Measurements from ENCODE around the gene GPR62.
"Not testable (repeated sequence)": the region's sequence is repeated elsewhere in the genome, so short reads cannot be mapped to it uniquely, and the experiment has no call there.

The GPR62 gene

DNA sequence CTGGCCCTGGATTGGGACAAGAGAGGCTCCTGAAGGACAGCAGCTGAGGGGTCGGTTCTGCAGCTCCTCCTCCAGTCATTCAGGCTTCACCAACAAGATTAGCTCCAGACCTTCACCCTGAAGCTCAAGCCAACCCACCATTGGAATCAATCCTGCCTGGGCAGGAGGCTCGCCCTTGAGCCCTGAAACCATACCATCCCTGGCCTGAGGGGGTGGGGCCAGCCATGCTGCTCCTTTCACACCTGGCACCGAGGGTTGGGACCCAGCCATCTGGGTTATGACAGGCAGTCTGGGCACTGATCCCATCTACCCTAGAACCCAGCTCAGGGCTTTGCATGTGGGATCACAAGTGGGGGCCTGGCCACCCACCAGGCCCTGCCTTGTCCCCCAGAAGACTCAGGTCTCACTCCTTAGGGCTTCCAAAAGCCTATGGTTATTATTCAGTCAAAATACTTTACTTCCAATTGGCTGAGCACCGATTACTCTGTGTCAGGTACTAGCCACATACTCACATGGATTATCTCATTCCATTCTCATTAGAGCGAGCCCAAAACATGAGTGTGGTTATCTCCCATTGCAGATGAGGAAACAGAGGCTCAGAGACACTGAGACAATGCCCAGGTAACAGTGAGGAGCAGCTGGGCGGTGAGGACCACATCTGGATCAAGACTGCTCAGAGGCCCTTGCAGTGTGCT is 15.6 kb downstream of the GPR62 start:
- DNase-seq = peak in 1 of 14 donors; percentile 74

DNA sequence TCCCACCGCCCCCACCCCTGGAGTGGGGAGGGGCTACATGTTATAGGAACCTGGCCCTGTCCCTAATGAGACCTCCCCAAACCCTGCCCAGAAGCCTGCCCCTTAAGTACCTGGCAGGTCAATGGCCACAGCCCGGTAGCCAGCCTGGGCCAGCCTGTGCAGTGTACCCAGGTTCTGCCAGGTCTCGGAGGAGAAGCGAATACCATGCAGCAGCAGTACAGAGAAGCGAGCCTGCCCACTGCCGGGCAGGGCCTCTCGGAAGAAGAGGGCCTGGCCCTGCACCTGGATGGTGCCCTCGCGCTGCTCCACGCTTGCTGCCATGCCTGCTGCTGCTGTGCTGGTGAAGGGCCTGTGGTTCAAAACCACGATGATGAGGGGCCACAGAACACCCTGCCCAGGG is 16.2 kb downstream of the GPR62 start:
- DNase-seq = no peak

DNA sequence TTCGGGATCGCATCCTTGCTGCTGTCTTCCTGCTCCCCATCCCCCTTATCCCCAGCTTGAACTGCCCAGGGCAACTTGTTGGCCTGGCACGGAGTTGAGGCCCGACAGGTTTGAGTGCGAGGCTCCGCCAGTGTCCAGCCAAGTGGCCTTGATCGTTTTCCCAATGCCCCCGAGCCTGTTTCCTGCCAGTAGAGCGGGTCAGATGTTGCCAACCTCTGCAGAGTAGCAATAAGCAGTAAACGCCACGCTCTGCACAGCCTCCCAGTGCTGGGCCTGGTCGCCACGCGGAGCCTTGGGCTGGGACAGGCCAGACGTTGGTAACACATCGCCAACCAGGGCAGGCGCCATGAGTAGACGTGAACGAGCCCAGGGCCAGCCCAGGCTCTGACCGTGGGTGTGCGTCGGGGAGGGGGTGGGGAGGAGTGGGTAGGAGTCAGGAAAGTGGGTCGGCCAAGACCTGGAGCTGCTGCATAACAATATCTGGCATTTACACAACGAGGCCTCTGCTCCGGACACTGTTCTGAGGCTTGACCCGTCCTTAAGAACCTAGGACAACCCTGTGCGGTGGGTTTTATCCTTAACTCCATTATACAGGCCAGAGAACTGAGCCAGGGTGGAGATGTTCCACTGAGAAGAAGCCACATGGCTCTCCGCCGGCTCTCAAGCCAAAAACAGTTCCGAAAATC is 19.2 kb downstream of the GPR62 start:
- DNase-seq = peak in 1 of 14 donors; percentile 77

DNA sequence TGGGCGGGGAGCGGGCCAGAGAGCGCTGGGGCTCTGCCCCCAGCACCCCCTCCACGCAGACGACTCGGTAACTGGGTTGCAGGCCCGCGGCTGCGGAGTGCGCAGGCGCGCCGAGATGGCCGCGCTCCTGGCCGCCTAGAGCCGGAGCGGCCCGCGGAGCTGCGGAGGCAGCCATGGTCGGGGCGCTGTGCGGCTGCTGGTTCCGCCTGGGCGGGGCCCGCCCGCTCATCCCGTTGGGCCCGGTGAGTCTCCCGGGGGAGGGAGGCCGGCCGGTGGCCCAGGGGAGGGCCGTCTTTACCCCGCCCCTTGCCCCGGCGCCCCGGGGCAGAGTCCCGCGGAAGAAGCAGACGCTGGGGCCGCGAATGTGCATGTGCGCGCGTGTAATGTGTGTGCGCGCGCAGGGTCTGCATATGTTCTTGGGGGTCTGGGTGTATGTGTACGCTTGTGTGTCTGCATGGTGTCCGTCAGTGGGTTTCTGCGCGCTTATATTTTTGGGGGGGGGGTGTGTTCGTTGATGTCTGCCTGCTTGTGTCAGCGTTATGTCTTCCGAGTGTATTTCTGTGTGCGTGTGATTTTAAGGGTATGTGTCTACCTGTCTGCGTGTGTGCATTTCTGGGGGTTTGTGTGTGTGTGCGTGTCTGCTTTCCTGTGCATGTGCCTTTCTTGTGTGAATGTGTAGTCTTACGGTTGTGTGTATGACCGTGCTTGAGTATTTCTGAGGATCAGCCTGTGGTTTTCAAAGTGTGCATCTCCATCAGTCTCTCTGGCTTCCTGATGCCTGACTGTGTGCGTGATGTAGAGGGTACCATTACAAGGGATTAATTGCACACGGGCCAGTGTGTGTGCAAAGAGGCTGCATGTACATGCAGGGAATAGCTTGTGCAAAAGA is 20.0 kb downstream of the GPR62 start, which contains the start of gene ABHD14A:
Gene ABHD14A (plus strand): TSS at position 102 of the 889 bp plus-strand sequence. CDS start 72 bp downstream, at position 174.
- DNase-seq = peak in 12 of 14 donors; percentile 34 to 86 (median 62)

DNA sequence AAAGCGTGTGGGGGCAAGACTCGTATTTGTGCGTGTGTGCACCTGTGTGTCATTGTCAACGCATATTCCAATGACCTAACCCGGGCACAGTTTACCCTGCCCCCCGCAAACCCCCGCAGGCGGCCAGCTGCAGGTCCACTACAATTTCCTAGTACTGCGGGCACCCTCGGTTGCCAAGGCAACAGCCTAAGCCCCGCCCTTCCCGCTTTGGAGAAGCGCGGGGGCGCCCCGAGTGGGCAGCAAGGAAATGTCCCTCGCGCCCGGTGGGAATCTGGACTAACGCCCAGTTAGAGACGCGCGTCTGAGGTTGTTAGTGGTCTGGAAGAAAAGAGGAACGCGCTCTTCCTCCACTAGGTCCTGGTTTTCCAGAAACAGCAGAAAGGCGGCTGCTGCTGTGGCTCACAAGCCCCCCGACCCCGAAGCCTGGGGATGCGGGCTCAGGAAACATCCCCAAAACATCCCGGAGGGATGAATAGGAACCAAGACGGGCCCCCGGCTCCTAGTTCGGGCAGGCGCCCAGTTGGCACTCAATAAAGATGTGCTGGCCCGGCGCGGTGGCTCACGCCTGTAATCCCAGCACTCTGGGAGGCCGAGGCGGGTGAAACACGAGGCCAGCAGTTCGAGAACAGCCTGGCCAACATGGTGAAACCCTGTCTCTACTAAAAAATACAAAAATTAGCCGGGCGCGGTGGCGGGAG is 20.8 kb downstream of the GPR62 start:
- DNase-seq = peak in 12 of 14 donors; percentile 47 to 95 (median 64)

DNA sequence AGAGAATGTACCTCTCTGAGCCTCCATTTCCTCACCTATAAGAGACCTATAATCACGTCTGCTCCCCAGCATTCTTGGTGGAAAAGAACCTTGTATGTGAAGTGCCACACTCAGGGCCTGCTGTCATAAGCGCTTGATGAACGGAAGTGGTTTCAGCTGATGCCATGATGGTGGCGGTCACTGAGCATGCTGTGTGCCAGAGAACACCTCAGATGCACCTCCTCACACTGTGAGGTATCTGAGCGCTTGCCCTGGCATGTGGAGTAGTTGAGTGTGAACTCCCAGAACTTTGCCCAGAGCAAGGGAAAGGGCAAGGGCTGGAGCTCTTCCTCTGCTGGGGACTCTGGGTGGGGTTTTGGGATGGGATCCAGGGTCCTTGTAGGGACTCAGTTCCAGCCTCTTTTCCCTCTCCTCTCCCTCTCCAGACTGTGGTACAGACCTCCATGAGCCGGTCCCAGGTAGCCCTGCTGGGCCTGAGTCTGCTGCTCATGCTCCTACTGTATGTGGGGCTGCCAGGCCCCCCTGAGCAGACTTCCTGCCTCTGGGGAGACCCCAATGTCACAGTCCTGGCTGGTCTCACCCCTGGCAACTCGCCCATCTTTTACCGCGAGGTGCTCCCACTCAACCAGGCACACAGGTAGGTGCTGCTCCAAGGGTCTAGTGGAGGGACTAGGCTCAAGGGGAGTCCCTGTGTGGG is 22.4 kb downstream of the GPR62 start:
- no peak for DNase-seq

DNA sequence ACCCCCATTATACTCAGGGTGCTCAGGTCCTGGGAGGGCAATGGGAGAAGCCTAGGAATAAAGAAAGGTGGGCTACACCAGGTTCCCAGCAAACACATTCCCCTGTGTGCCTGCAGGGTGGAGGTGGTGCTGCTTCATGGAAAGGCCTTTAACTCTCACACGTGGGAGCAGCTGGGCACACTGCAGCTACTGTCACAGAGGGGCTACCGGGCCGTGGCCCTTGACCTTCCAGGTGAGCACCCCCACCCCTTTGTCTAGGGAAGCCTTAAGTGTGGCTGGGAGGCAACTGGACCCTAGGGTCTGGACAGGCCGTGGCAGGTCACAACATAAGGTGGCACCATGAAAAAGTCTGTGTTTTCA is 22.9 kb downstream of the GPR62 start:
- DNase-seq = no peak

DNA sequence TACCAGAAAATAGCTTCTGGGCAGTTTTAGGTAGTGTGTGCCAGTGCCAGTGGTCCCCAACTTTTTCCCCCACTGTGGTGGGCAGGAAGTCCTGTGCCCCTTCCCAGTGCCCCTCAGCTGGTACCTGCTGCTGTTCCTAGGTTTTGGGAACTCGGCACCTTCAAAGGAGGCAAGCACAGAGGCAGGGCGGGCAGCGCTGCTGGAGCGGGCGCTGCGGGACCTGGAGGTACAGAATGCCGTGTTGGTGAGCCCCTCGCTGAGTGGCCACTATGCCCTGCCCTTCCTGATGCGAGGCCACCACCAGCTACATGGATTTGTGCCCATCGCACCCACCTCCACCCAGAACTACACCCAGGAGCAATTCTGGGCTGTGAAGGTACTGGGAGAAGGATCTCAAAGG is 25.1 kb downstream of the GPR62 start:
- no peak for DNase-seq

DNA sequence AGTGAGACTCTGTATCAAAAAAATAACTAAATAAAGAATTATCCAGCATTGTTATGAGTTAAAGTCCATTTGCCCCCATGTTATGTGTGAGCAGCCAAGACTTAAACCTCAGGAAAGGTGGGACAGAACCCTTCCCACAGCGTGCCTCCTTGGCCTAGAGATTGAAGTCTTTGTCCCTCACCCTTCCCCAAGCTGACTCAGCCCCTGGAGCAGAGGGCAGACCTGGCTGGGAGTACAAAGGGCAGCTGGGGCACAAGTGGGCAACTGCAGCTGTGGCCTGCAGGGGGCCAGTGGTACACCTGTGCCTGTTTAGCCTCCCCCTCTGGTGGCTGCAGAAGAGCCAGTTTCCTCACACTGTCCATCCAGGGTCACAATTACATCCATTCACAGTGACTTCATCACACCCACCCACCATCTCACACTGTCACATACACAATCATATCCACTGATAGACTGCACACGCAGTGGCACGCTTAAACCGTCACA is 27.2 kb downstream of the GPR62 start:
- no peak for DNase-seq

DNA sequence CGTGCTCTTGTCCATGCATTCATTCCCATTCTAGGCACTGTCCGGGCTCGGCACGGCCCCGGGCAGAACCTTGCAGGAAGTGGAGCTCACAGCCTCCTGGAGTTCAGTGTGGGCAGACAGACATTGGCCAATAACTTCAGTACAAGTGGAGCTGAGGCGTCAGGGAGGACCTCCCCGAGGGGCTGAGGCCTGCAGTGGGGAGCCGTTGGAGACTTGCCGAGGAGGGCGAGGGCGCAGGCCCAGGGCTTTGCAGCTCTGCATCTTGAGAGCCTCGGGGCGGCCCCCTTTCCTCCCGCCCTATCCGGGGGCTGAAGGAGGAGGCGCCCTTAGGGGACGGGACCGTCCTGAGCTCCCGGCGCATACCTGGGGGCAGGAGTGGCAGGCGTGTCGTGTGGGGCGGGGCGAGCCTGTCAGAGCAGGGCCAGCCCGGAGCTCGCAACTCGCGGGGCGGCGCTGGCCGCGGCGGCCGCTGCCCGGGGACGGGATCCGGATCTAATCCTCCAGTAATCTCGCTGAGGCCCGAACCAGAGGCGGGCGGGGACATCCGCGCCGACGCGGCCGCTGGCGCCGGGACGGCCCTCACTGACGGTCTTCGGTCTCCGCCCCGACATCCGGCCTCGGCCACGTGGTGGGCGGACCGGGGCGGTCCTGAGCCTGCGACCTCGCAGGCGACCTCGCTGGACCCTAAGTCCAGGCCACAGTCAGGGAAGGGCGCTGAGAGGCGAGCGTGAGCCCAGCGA is 27.8 kb downstream of the GPR62 start, which contains the start of gene ACY1:
Gene ACY1 (plus strand): TSS at position 698 of the 740 bp plus-strand sequence. CDS start 530 bp downstream, outside the sequence.
- peak in 11 of 14 donors; percentile 47 to 84 (median 62) for DNase-seq

DNA sequence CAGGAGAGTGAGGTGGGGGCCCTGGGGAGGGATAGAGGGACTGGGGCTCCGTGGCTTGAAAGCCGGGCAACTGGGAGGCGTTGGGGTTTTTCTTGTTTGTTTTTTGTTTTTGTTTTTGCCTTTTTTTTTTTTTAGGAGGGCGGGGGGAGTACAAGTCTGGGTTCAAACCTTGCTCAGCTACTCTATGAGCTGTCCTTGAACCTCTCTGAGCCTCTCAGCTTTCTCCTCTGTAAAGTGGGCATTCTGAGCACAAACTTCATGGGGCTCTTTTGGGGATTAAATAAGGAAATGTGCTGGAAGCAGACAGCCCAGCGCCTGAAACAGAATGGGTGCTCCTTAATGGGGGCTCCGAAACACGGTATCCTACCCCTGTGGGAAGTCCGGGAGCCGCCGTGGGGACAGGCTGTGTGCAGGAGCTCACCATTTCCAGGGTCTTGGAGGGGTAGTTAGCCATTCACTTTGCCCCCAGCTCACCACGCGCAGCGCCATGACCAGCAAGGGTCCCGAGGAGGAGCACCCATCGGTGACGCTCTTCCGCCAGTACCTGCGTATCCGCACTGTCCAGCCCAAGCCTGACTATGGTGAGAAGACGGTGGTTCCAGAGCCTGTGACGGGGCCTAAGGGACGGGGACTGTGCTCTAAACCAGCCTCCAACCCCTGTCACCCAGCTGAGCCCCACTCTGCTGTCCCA is 28.5 kb downstream of the GPR62 start:
- no peak for DNase-seq

DNA sequence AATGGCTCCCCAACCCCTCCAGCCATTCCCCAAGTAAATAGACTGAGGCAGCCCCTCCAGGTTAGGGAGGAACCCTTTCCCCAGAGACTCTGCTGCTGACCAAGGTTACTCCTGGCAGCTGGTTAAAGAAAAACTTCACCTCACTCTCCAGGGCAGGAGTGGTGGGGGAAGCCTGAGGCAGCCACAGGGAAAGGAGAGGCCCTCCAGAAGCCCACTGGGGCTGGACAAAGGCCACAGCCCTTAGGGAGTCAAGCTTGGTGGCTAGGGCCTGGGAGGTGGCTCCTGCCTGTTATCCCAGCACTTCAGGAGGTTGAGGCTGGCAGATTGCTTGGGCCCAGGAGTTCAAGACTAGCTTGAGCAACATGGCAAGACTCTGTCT is 29.1 kb downstream of the GPR62 start:
- DNase-seq = no peak

DNA sequence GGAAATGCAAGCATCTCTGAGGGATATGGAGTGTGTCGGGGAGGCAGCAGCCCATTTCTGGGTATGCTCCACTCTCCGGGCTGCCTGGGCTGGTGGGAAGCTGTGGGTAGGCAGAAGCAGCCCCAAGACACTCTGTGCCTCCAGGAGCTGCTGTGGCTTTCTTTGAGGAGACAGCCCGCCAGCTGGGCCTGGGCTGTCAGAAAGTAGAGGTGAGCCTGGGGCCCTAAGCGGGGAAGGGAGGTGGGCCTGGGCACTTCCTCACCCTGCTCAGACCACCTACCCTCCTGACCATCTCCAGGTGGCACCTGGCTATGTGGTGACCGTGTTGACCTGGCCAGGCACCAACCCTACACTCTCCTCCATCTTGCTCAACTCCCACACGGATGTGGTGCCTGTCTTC is 29.9 kb downstream of the GPR62 start:
- no peak for DNase-seq

DNA sequence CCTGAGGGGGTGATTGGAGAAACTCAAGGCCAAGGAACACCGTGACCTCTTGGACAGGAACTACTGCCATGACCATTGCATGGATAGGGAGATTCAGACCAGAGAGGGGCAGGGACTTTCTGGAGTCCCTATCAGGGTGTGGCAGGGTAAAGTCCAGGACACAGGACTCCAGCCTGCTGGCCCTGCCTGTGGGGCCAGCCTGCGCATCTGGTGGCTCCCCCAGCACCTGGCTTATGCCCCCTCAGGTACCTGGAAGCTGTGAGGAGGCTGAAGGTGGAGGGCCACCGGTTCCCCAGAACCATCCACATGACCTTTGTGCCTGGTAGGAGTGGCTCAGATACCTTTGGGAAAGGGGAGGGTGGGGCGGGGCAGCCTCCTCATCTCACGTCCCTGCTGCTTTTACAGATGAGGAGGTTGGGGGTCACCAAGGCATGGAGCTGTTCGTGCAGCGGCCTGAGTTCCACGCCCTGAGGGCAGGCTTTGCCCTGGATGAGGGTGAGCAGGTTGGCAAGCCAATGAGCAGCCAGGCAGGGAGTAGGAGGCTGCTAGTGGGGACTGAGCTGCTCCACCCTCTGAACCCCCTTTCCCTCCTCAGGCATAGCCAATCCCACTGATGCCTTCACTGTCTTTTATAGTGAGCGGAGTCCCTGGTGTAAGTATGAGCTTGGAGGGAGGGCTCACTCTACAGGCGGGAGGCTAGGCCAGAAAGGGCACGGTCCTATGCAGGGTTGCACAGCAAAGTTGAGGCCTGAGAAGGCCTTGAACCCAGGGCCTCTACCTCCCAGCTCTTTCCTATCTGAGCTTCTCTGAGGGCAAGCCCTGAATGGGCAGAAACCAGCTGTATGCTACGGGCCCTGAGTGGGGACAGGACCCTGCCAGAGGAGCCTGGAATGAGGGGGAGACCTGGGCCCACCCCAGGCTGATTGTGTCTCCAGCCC is 31.1 kb downstream of the GPR62 start:
- DNase-seq = no peak

DNA sequence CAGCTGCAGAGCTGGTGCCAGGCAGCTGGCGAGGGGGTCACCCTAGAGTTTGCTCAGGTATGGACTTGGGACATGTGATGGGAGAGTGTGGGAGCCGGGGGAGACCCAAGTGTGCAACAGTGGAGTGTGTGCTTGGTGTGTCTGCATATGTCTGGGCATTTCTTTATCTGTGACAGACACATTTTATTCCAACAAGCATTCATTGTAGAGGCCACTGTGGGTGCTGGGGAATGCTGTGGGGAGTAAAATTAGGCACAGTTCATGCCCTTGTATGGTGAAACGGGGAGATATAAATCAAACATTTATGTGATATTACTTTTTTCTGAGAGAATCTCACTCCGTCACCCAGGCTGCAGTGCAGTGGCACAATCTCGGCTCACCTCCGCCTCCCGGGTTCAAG is 32.4 kb downstream of the GPR62 start:
- no peak for DNase-seq

DNA sequence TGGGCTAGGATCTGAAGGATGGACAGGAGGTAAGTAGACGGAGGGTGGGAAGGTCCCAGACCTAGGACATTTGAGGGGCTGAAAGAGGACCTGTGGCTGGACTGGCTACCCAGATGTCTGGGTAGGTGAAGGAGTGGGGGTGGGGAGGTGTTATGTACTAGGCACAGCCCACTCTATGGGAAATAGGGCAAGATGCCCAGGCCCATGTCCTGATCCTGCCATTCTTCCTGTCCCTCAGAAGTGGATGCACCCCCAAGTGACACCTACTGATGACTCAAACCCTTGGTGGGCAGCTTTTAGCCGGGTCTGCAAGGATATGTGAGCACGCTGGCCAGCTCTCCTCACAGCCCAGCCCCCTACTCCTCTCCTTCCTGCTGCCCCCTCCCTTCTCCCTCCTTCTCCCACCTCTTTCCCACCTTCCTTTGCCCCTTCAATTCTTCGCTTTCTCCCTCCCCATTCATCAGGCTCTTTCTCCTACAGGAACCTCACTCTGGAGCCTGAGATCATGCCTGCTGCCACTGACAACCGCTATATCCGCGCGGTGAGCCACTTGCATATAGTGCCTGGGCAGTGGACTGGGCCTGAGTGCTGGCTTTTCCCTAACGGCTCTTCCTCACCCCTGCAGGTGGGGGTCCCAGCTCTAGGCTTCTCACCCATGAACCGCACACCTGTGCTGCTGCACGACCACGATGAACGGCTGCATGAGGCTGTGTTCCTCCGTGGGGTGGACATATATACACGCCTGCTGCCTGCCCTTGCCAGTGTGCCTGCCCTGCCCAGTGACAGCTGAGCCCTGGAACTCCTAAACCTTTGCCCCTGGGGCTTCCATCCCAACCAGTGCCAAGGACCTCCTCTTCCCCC is 33.3 kb downstream of the GPR62 start:
- no peak for DNase-seq

DNA sequence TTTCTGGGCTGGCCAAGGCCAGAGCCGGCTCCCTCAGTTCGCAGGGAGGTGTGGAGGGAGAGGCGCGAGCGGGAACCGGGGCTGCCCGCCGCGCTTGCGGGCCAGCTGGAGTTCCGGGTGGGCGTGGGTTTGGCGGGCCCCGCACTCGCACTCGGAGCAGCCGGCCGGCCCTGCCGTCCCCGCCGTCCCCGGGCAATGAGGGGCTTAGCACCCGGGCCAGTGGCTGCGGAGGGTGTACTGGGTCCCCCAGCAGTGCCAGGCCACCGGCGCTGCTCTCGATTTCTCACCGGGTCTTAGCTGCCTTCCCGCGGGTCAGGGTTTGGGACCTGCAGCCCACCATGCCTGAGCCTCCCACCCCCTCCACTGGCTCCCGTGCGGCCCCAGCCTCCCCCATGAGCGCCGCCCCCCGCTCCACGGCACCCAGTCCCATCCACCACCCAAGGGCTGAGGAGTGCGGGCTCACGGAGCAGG is 35.4 kb downstream of the GPR62 start:
- not testable (repeated sequence) for DNase-seq
